T-cell (primary cell): ENCODE data around the gene PTK6. TPM values are rescaled to one million over a fixed set of nuclear protein-coding genes. Genes with fewer than 3 reads are reported as not detected.

Experiments used
- ATAC-seq, 4 experiments: fragments of 200-7000 bp in 3 of 4; fragments of 150-1000 bp in 1 of 4; cut with Tn5 transposase; replicated peaks in 1 of 4; 1 replicate in 3 of 4; 2 replicates in 1 of 4; pipeline ENCODE4 v1.10.0; 2021; ENCODE audit warnings: moderate library complexity in 3 of 4, mild to moderate bottlenecking in 2 of 4, moderate number of reproducible peaks in 1 of 4
- CTCF ChIA-PET, 2 donors: fragments of 300-600 bp; sonication (Branson Sonifier 250); formaldehyde crosslinking; loops; one replicate each; lab custom pipeline; 2022; ENCODE audit warnings: antibody characterized with exemption in 2 of 2; lab: Charles Lee
- POLR2A ChIA-PET, 2 donors: fragments of 300-600 bp; sonication (Branson Sonifier 250); formaldehyde crosslinking; loops; one replicate each; lab custom pipeline; 2022; ENCODE audit warnings: antibody characterized with exemption in 2 of 2; lab: Charles Lee
- DNase-seq, 35 experiments: peaks; one replicate each; pipeline versions ENCODE4 v3.0.0 to v3.0.0-alpha.2; 2013 to 2023
- H3K27ac ChIP-seq: one replicate; pipeline ENCODE4 v1.5.1; 2013; ENCODE audit warnings: low read length
- H3K27me3 ChIP-seq, 2 experiments: replicated peaks in 1 of 2; 1 replicate in 1 of 2; 2 replicates in 1 of 2; pipeline versions ENCODE4 v1.6.1 to v1.7.0; 2013; ENCODE audit warnings: low read length in 1 of 2, mixed read lengths in 1 of 2; ENCODE audit not compliant: control insufficient read depth in 2 of 2, insufficient read depth in 2 of 2; ENCODE audit errors: extremely low read depth in 1 of 2
- H3K36me3 ChIP-seq, 2 donors: 1 replicate in 1 of 2; 2 replicates in 1 of 2; pipeline versions ENCODE4 v1.6.1 to v1.7.0; 2013; ENCODE audit warnings: low read length in 1 of 2; ENCODE audit not compliant: control insufficient read depth in 2 of 2, insufficient read depth in 1 of 2; ENCODE audit errors: extremely low read depth in 1 of 2
- H3K4me1 ChIP-seq, 2 experiments: 1 replicate in 1 of 2; 2 replicates in 1 of 2; pipeline versions ENCODE4 v1.6.1 to v1.7.0; 2013; ENCODE audit warnings: low read length in 2 of 2, mixed read lengths in 1 of 2; ENCODE audit not compliant: insufficient read depth in 2 of 2, control insufficient read depth in 1 of 2; ENCODE audit errors: extremely low read depth in 1 of 2
- H3K4me3 ChIP-seq, 2 donors: 1 replicate in 1 of 2; 2 replicates in 1 of 2; pipeline versions ENCODE4 v1.5.1 to v1.7.0; 2013; ENCODE audit warnings: mild to moderate bottlenecking in 2 of 2, low read length in 1 of 2, moderate library complexity in 1 of 2; ENCODE audit not compliant: control insufficient read depth in 1 of 2; ENCODE audit errors: extremely low read depth in 1 of 2
- H3K9me3 ChIP-seq: 2 replicates; pipeline ENCODE4 v1.7.0; 2013
- H3K27ac Mint-ChIP-seq, 2 donors: one replicate each; pipeline ENCODE4 v1.8.0; 2020 to 2021; ENCODE audit warnings: mild to moderate bottlenecking in 2 of 2, mixed read lengths in 2 of 2
- H3K27me3 Mint-ChIP-seq, 2 donors: one replicate each; pipeline ENCODE4 v1.8.0; 2021 to 2022; ENCODE audit warnings: mixed read lengths in 2 of 2
- H3K36me3 Mint-ChIP-seq: one replicate; pipeline ENCODE4 v1.8.0; 2021; ENCODE audit warnings: mixed read lengths
- H3K4me1 Mint-ChIP-seq, 3 donors: one replicate each; pipeline ENCODE4 v1.8.0; 2020 to 2022; ENCODE audit warnings: mixed read lengths in 3 of 3, mild to moderate bottlenecking in 1 of 3
- H3K4me3 Mint-ChIP-seq, 3 donors: one replicate each; pipeline ENCODE4 v1.8.0; 2020 to 2022; ENCODE audit warnings: mild to moderate bottlenecking in 3 of 3, mixed read lengths in 3 of 3, moderate library complexity in 3 of 3
- H3K9me3 Mint-ChIP-seq, 3 donors: one replicate each; pipeline ENCODE4 v1.8.0; 2020 to 2022; ENCODE audit warnings: mixed read lengths in 3 of 3
- WGBS: methylation state at CpG from one replicate; pipeline ENCODE4 v1.1.5; 2013; ENCODE audit warnings: missing lambda C conversion rate; ENCODE audit not compliant: insufficient coverage; 5-methylcytosine and 5-hydroxymethylcytosine counted together
- total RNA-seq, 35 experiments: library from RNA in 6 of 35; stranded (reverse) in 6 of 35; fragments of 120-200 nt in 1 of 35; gene quantifications; one replicate each; pipeline versions ENCODE4 v1.2.1 to v1.2.4 and lab custom pipeline; 2013 to 2026

The PTK6 gene
- total RNA-seq, 5 donors from 2014 or later (not counting 1 experiment from before 2014, with no cell fraction given): 0.15 to 0.47 (median 0.23) TPM

- H3K27me3 Mint-ChIP-seq: no peaks in the 10 kb centered on the region
- peaks cover 3% of the 10 kb centered on the region for H3K36me3 Mint-ChIP-seq
- peak overlapping the region in 1 of 3 donors; percentile 73 for H3K4me3 Mint-ChIP-seq
- WGBS: 95% methylated on average over 27 of the region's 28 CpGs
- H3K9me3 ChIP-seq: no peaks in the 10 kb centered on the region
- peaks cover 15 to 30% (median 24%) of the 10 kb centered on the region in 3 donors for H3K4me1 Mint-ChIP-seq
- no peak for DNase-seq
- H3K27ac Mint-ChIP-seq: no peak overlapping the region
- peaks cover 3 to 69% of the 10 kb centered on the region in 2 experiments for H3K4me1 ChIP-seq
- H3K4me3 ChIP-seq: no peak overlapping the region
- no peak overlapping the region for H3K27ac ChIP-seq
- CTCF ChIA-PET: no interaction called here
- no peaks in the 10 kb centered on the region for H3K9me3 Mint-ChIP-seq
- H3K36me3 ChIP-seq: peaks cover 5 to 13% of the 10 kb centered on the region in 2 donors
- H3K27me3 ChIP-seq: peaks cover 0 to 33% of the 10 kb centered on the region in 2 experiments
- POLR2A ChIA-PET: no interaction called here
- no peak for ATAC-seq
Observed at GRCh38 chr20:63570281-63571086, 33.3 kb upstream of the PTK6 start.

- peaks cover 3 to 62% of the 10 kb centered on the region in 2 experiments for H3K4me1 ChIP-seq
- Mint-ChIP-seq H3K36me3 (peaks cover 7% of the 10 kb centered on the region), H3K27ac (no peak overlapping the region), H3K27me3 (no peaks in the 10 kb centered on the region), H3K4me1 (peaks cover 15 to 30% (median 23%) of the 10 kb centered on the region in 3 donors), H3K9me3 (no peaks in the 10 kb centered on the region), H3K4me3 (peak overlapping the region in 2 of 3 donors; percentile 31 to 73)
- H3K27ac ChIP-seq: no peak overlapping the region
- peaks cover 5 to 22% of the 10 kb centered on the region in 2 donors for H3K36me3 ChIP-seq
- WGBS: 83% methylated on average over 43 of the region's 46 CpGs
- no peak for DNase-seq
- ChIA-PET POLR2A (no interaction called here), CTCF (interaction anchor here in 1 of 2 donors (0.5 kb wide), 1 partner anchor 212 kb away, joined by 3 read pairs; no protein-coding TSS in a partner anchor)
- peaks cover 0 to 23% of the 10 kb centered on the region in 2 experiments for H3K27me3 ChIP-seq
- peak overlapping the region in 1 of 2 donors; percentile 47 for H3K4me3 ChIP-seq
- ATAC-seq: no peak
- no peaks in the 10 kb centered on the region for H3K9me3 ChIP-seq
Observed at GRCh38 chr20:63568986-63569949, 32.1 kb upstream of the PTK6 start.

GRCh38 chr20:63568170-63568981 is 31.2 kb upstream of the PTK6 start:
- Mint-ChIP-seq H3K27me3 (no peaks in the 10 kb centered on the region), H3K27ac (peak overlapping the region; percentile 16 to 49), H3K36me3 (peaks cover 7% of the 10 kb centered on the region), H3K9me3 (no peaks in the 10 kb centered on the region), H3K4me1 (peaks cover 15 to 30% (median 23%) of the 10 kb centered on the region in 3 donors), H3K4me3 (peak overlapping the region; percentile 56 to 73 (median 69))
- DNase-seq (peak in 1 of 35 experiments; percentile 24), ATAC-seq (peak; percentile 27 to 49 (median 38))
- H3K27me3 ChIP-seq: peaks cover 0 to 21% of the 10 kb centered on the region in 2 experiments
- peak overlapping the region; percentile 29 for H3K27ac ChIP-seq
- ChIA-PET CTCF (interaction anchor here in 1 of 2 donors (0.5 kb wide), 1 partner anchor 213 kb away, joined by 3 read pairs; no protein-coding TSS in a partner anchor), POLR2A (no interaction called here)
- H3K4me3 ChIP-seq: peak overlapping the region; percentile 35 to 47
- WGBS: 23% methylated on average over 39 of the region's 43 CpGs
- no peaks in the 10 kb centered on the region for H3K9me3 ChIP-seq
- peaks cover 3 to 56% of the 10 kb centered on the region in 2 experiments for H3K4me1 ChIP-seq
- peaks cover 5 to 23% of the 10 kb centered on the region in 2 donors for H3K36me3 ChIP-seq

- ATAC-seq: peak; percentile 51 to 67 (median 60)
- peaks cover 3 to 26% of the 10 kb centered on the region in 2 donors for H3K36me3 ChIP-seq
- H3K9me3 Mint-ChIP-seq: no peaks in the 10 kb centered on the region
- H3K4me3 ChIP-seq: peak overlapping the region; percentile 35 to 47
- peaks cover 7% of the 10 kb centered on the region for H3K36me3 Mint-ChIP-seq
- peak in 32 of 35 experiments; percentile 18 to 70 (median 47) for DNase-seq
- H3K4me3 Mint-ChIP-seq: peak overlapping the region; percentile 56 to 73 (median 69)
- no peaks in the 10 kb centered on the region for H3K27me3 Mint-ChIP-seq
- ChIA-PET CTCF (no interaction called here), POLR2A (no interaction called here)
- peaks cover 15 to 30% (median 23%) of the 10 kb centered on the region in 3 donors for H3K4me1 Mint-ChIP-seq
- peak overlapping the region; percentile 16 to 49 for H3K27ac Mint-ChIP-seq
- H3K27ac ChIP-seq: peak overlapping the region; percentile 47
- peaks cover 0 to 14% of the 10 kb centered on the region in 2 experiments for H3K27me3 ChIP-seq
- H3K4me1 ChIP-seq: peaks cover 3 to 48% of the 10 kb centered on the region in 2 experiments
- no peaks in the 10 kb centered on the region for H3K9me3 ChIP-seq
- 27% methylated on average over 31 of the region's 37 CpGs for WGBS
Observed at GRCh38 chr20:63567386-63568169, 30.4 kb upstream of the PTK6 start.

GRCh38 chr20:63567136-63567385 is 29.9 kb upstream of the PTK6 start:
- Mint-ChIP-seq H3K4me1 (peaks cover 15 to 30% (median 23%) of the 10 kb centered on the region in 3 donors), H3K36me3 (peaks cover 7% of the 10 kb centered on the region), H3K27ac (no peak overlapping the region), H3K4me3 (peak overlapping the region in 1 of 3 donors; percentile 73), H3K27me3 (no peaks in the 10 kb centered on the region), H3K9me3 (no peaks in the 10 kb centered on the region)
- Histone ChIP-seq H3K27me3 (peaks cover 0 to 13% of the 10 kb centered on the region in 2 experiments), H3K27ac (peak overlapping the region; percentile 12), H3K36me3 (peaks cover 7 to 25% of the 10 kb centered on the region in 2 donors), H3K9me3 (no peaks in the 10 kb centered on the region), H3K4me3 (peak overlapping the region in 1 of 2 donors; percentile 47), H3K4me1 (peaks cover 3 to 43% of the 10 kb centered on the region in 2 experiments)
- ATAC-seq: peak in 2 of 4 experiments; percentile 1 to 4
- 68% methylated on average over 13 of the region's 22 CpGs for WGBS
- peak in 2 of 35 experiments; percentile 28 to 40 for DNase-seq
- ChIA-PET CTCF (no interaction called here), POLR2A (no interaction called here)
